GM13976 (cell line): ENCODE measurements around the gene TMEM132D.

Experiments
- DNase-seq: peaks from one replicate; pipeline ENCODE4 v3.0.0; 2012; ENCODE audit warnings: low spot score
- CTCF ChIP-seq: IDR thresholded peaks from 2 replicates; pipeline ENCODE4 v1.5.1; 2012; ENCODE audit warnings: borderline replicate concordance, mild to moderate bottlenecking; ENCODE audit not compliant: insufficient read depth; ENCODE audit errors: extremely low read depth, missing control alignments, control extremely low read depth
- in situ Hi-C: fragments of 300-500 bp; cut with MboI; formaldehyde crosslinking; loops from one replicate; pipeline ENCODE4 v1.12.0; 2022; ENCODE audit warnings: low sequenced_read_pairs, mixed read lengths, inconsistent platforms; ENCODE audit not compliant: unreplicated experiment

The TMEM132D gene

GRCh38 chr12:129523621-129524020 is 380.2 kb downstream of the TMEM132D start:
- in situ Hi-C loops: no loop called here
- no peak for DNase-seq
- no peak for TF ChIP-seq CTCF

- TF ChIP-seq CTCF: no peak
- no peak for DNase-seq
- in situ Hi-C loops: no loop called here
Measured at GRCh38 chr12:129520739-129521138, 383.1 kb downstream of the TMEM132D start.

- DNase-seq: no peak
- TF ChIP-seq CTCF: no peak
- in situ Hi-C loops: no loop called here
Measured at GRCh38 chr12:129503802-129504201, 400.0 kb downstream of the TMEM132D start.

- in situ Hi-C loops: no loop called here
- no peak for TF ChIP-seq CTCF
- DNase-seq: no peak
Measured at GRCh38 chr12:129496226-129496625, 407.6 kb downstream of the TMEM132D start.

- in situ Hi-C loops: no loop called here
- DNase-seq: no peak
- TF ChIP-seq CTCF: no peak
Measured at GRCh38 chr12:129494766-129495165, 409.1 kb downstream of the TMEM132D start.

- no peak for TF ChIP-seq CTCF
- DNase-seq: no peak
- in situ Hi-C loops: no loop called here
Measured at GRCh38 chr12:129494260-129494659, 409.6 kb downstream of the TMEM132D start.
